ENCODE data around the gene WDR37.

- TF ChIP-seq, protein P1, sequence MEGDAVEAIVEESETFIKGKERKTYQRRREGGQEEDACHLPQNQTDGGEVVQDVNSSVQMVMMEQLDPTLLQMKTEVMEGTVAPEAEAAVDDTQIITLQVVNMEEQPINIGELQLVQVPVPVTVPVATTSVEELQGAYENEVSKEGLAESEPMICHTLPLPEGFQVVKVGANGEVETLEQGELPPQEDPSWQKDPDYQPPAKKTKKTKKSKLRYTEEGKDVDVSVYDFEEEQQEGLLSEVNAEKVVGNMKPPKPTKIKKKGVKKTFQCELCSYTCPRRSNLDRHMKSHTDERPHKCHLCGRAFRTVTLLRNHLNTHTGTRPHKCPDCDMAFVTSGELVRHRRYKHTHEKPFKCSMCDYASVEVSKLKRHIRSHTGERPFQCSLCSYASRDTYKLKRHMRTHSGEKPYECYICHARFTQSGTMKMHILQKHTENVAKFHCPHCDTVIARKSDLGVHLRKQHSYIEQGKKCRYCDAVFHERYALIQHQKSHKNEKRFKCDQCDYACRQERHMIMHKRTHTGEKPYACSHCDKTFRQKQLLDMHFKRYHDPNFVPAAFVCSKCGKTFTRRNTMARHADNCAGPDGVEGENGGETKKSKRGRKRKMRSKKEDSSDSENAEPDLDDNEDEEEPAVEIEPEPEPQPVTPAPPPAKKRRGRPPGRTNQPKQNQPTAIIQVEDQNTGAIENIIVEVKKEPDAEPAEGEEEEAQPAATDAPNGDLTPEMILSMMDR (IDR thresholded peaks at IDR 0.05; ENCODE audit: borderline replicate concordance, extremely low read depth, low read length, poor library complexity, severe bottlenecking): no peak
- TF ChIP-seq EZH2 (IDR thresholded peaks at IDR 0.05; ENCODE audit: borderline replicate concordance, low read depth, low read length, severe bottlenecking): no peak
Measured at GRCh38 chr10:1163831-1164230, 107.6 kb downstream of the WDR37 start.
